ENCODE data around the gene ELFN1.

Gene ELFN1

DNA sequence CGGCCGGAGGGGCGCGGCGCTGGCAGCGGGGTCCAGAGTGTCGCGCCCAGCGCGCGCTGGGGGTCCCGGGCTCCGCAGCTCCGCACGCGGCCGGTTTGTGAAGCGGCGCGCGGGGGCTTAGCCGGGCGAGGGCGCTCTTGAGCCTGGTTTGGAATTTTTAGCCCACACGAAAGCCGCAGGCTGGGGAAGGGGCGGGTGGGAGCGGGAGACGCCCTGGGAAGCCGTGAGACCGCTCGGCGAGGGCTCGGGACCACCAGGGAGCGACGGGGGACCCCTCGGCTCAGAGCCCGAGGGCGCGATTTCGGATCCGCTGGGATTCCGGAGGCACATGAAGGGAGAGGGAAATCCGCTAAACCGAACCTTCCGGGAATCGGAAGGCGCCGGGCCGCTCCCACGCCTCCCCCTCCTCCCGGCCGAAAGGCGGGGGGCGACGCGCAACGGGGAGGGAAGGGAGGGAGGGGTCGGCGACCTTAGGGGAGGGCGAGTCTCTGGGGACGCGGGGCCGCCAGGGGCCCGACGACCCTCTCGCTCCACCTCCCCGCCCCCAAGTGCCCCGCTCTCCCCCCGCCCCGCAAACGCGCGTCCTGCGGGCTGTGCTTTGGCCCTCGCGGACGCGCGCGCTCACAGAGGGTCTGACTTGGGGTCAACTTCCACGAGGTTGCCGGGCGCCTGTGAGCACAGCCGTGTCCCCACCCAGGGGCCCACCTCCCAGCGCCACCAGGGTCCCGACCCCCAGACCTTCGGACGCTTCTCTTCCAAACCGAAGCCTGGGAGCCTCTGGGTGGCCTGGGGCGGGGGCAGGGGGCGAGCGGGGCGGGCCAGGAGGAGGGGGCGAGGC lies 5.1 kb upstream of the ELFN1 start:
- no peak for FAIRE-seq

DNA sequence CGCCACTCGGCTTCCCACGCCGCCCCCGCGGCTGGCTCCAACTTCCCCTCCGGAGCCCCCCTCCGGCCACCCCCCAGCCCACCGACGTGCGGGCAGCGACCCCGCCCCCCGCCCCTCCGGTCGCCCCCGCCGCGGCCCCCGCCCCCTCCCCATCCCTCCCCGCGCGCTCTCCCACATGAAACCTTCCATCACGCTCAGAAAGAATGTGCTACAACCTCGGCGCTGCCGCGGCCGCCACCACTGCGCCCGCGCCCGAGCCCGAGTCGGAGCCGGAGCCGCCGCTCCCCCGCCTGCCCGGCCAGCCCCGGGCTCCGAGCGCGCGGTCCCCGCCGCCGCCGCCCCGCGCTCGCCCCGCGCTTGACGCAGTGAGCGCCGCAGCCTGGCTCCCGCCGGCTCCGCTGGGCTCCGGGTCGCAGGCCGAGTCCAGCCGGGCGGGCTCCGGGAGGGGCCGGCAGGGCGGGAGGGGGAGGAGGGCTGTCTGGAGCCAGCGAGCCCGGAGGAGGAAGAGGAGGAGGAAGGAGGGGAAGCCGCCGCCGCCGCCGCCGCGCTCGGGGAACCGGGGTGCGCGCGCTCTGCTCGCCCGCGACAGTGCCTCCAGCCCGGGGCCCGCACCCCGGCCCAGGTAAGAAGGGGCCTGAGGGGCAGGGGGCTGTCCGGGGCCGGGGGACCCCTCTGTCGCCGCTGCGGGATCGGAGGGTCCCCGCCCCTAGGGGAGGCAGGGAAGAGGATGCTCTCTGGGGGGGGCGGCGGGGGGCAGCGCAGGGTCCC lies 4.3 kb upstream of the ELFN1 start:
- FAIRE-seq, result no peak

DNA sequence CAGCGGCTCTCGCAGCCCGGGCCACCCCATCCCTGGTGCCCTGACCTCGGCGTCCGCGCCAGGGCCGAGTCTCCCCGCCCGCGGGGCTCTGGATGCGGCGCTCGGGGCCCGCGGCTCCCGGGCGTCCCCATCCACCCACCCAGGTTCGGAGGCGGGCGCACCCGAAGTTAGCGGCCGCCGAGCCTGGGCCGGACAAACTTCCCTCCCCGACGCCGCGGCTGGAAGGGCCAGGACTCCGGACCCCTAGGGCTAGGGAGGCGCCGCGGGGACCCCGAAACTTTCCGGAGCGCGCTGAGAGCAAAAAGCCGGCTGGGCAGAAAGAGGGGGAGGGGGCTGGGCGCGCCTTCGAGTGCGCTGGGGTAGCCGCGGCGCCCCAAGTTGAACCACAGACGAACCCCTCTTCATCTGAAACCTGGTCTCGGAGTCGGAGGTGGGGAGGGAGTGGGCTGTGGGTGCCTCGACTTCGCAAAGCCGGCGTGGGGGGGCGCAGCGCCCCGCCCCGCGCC lies 3.7 kb upstream of the ELFN1 start:
- FAIRE-seq, result no peak

DNA sequence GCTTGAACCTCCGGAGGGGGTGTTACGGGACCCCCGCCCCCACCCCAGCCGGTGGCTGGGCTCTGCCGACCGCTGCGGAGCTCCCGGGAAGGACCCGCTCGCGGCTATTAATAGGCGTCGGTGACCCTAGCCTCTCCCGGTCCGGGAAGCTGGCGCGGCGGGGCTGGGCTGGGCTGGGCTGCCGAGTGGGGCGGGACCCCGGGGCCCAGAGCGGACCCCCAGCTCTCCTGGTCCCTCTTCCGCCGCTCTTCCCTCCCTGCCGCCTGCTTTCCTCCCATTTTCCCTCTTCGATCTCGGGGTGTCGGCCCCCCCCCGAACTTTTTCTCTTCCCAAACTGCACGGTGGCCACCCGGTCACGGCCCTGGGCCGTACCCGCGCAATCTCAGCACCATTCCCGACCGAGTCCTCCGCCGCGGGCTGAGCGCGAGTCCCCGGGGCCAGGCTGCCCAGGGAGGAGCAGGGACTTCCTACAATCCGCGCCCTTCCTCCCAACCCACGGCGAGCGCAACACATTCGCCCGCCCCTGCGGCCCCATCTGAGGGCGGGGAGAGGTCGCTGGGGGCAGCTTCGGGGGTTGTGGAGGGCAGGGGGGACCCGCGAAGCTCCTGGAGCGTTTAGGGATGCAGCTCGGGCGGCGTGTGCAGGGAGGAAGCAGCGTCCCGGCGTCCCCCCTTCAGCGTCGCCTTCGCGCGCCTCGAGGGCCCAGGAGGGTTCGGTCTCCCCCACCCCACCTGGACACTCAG lies 3.1 kb upstream of the ELFN1 start:
- no peak for FAIRE-seq

DNA sequence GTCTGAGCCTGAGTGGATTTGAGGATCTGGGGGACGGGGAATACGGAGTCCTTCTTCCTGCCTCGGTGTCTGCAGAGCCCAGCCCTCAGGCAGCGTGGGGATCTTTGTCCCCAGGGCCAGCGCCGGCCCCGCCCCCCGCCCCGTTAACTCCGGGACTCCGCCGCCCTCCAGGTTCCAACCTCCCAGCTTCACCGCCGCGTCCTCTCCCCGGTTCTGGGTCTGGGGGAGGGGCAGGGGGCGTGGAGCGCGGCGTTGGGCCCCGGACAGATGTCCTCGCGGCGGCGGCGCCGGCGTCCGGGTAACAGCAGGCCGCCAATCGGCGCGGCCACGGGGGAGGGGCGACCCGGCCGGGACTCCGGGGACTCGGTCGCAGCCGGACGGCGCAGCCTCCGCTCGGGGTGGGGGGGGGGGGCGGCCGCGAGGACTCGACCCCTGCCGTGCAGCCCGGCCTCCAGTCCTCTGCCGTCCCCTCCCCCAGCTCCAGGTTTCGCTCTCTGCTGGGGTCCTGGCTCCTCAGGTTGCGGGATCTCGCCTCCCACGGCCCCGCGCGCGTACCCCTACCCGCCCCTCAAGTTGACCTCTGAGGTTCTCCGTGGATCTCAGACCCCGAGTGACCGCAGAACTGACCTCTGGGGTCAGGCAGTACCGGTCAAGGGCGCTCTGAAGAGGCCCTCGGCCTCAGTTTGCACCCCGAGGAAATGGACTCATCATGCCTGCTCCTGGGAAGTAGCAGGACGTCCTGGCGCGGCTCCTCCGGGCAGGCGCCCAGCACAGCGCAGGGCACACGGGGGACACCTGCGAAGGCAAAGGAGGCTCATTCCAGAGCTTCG lies 2.3 kb upstream of the ELFN1 start:
- FAIRE-seq, result no peak

DNA sequence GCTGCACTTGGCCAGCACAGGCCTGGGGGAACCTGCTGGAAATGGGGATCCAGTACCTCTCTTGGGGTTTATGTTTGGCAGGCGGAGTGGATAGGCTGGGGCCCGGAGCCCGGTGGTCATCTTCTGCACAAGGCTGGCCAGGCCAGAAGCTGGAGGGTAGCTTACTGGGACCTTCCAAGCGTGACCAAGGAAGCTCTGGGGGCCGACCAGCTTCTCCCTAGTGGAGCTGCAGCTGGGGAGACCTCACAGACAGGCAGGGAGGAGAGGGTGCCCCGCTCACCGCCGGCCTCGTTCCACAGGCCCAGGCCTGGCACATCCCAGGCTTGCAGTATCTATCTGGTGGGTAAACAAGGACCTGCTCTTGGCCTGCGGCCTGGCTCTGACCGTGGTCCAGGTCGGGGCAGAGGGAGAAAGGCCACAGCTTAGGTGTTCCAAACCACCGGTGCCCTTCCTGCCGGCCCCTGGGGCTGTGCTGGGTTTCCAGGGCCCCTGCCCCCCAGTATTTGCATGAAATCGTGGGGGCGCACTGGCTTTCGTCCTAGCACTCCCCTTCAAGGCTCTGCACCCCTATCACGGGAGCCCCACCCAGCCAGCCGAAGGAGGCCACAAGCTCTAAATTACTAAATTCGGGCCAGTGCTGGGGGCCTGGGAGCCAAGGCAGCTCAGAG lies 1.5 kb upstream of the ELFN1 start:
- no peak for FAIRE-seq

DNA sequence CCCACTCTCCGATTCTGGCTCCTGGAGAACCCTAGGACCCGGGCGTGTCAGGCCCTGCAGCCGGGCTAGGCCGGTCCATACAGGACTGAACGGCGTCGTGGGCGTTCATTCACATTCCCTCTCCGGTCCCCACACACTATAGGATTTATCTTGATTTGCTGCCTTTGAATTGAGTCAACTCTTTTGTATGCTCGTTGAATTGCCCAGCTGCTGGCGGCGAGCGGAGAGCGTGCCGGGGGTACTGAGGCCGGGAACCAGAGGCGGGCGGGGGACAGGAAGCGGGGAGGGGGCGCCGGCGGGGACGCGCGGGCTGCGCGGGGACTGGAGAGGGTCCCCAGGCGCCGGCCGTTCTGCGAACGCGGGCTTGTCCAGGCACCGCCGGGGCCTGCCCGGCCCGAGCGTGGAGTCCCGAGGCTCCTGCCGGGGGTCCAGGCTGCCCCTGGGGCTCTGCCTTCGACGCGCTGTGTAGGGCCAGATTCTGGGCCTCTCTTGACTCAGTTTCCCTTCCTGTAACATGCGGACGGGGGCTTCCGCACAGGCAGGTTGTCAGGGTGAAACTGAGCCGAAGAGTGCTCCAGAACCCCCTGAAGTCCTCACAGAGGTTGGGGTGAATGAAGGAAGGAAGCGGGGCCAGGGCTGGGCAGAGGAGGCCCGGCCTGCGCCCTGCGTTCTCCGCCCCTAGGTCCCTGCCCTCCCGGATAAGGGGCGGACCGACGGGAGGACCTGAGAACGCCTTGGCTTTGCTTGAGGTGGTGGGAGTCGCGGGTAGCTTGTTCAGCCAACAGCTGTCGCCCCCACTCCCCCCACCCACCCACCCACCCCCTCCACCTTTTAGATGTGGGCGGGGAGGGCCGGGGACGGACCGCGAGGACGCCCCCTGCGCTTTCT lies 769 bp upstream of the ELFN1 start:
- no peak for FAIRE-seq

DNA sequence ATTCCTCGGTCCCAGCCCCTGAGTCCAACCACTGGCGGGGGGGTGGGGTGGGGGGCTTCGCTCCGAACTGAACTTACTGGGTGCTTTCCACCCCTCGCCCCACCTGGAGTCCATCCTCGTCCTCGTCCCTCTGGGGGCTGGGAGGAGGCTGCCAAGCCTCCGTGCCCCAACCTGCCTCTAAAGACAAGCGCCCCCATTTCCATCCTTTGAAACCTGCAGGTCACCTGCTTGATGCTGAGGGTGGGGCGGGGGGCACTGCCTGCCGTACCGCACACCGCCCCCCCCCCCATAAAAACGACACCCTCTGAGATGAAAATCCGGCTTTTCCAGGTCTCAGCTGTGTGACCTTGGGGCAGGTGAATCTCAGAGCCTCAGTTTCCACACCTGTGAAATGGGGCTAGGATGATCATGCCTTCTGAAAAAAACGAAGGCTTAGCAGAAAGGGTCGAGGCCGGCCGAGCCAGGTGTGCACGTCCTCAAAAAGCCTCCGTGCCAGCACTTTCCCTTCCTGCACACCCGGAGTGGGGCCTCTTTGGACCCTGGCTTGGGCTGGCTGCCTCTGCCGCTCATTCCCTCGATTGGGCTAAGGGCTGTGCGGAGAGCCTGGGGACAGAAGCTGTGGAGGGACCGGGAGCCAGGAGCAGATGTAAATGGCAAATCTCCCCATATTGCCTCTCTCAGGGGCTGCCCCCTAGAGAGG lies 967 bp downstream of the ELFN1 start:
- no peak for FAIRE-seq

DNA sequence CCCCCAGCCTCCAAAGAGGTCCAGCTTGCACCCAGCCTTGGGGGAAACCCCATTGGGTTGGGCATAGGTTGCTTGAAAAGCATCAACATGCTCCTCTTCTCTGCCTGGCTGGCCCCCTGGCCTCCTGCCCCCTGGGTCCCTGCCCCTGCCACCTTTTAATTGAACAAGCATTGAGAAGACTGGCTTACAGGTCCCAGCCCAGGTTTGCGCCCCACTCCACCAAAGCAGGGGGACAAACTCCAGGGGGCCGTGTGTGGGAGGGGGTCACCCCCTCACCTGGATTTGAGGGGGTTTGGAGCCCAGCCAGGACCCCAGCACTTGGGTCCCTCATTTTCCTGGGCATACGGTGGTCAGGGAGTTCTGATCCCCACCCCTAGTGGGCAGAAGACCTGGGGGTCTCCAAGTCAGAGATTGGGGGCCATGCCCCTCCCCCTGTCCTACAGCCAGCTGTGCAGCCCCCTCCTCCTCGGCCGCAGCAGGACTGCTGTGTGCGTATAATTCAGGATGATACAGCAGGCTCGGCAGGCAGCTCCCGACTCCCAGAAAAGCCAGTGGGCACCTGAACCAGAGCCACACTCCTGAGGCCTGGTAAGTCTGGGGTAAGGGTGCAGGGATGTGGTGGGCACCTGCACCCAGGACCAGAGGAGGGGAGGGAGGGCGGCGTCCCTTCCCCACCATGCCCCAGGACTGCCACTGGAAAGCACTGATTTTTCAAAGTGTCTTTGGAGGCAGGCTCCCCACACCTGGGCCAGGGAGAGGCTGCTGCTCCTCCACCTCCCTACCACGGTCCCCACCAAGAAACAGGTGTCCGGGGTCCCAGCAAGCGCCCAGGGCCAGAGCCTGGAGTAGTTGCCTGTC lies 1.7 kb downstream of the ELFN1 start:
- FAIRE-seq, result no peak

DNA sequence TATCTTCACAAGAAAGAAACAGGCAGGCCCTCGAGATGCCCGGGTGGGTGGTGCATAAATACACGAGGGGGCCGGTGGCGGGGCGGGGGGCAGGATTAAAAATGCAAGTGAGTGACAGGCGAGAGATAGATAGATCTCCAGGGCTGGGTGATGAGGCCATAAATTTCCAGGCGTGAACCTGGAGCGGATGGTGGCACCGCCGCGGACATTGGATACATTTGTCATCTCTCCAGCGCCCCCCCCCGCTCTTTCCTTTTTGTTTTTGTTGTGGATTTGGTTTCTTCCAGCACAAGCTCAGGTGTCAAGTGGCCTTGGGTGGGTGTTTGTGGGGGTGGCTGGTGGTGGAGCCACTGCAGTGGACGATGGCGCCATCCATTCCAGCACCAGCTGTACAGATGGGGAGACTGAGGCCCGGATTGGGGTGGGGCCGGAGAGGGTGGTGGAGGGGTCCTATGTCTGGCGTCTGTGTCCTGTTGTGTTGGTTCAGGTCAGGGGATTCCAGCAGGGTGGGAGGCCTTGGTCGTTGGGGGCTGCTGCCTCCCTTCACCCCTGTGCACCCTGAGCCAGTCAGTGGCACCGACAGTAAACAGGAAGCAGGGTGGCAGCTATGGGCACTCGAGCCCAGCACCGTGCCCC lies 2.9 kb downstream of the ELFN1 start:
- no peak for FAIRE-seq

DNA sequence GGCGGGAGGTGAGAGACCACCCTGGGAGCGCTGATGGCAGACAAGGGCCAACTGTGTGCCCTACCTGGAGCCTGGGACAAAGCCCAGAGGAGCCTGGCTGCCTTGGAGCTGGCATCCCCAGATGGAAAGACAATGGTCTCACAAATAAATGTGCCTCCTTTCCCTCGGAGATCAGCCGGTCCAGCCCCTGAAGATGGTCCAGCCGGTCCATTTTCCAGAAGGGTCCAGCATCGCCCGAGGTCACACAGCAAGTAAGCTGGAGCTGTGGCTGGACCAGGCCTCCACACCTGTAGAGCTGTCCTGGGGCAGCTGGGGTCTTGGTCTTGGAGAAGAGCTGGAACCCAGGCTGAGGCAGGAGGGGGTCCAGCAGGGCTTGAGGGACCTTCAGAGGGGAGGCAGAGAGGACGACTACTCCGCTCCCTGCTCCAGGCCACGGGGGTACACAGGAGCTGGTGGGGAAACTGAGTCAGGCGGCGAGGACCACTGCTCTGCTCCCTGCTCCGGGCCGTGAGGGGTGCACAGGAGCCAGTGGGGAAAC lies 3.6 kb downstream of the ELFN1 start:
- no peak for FAIRE-seq

DNA sequence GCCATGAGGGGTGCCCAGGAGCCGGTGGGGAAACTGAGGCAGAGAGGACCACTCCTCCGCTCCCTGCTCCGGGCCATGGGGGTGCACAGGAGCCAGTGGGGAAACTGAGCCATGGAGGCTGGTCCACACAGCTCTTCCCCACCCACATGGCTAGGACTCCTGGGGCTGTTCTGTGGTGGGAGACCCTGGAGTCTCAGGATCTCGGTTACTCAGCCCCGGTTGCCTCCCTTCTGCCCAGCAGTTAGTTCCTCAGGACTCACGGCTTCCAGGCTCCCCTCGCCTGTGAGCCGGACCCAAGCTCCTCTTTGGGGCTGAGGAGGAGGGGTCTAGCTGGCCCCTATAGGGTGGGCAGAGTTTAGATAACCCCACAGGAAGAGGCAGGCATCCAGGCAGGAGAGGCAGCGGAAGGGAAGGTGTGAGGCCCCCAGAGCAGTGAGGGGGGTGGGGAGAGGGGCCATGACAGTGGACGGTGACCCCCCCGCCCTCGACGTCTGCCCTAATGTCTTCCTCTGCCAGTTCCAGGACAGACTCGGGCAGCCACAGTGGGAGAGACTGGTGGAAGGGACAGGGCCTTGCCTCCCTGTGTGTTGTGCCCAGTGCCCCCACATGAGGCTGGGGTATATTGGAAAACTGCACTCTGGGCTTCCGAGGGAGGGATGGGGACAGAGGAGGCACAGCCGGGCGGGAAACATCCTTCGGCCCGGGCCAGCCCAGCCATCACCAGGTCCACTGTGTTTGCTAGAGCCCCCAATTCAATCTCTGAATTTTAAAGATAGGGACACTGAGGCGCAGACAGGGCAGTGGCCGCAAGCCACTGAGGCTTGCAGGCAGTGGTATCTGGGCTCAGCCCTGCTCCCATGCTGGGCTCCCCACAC lies 4.3 kb downstream of the ELFN1 start:
- no peak for FAIRE-seq

DNA sequence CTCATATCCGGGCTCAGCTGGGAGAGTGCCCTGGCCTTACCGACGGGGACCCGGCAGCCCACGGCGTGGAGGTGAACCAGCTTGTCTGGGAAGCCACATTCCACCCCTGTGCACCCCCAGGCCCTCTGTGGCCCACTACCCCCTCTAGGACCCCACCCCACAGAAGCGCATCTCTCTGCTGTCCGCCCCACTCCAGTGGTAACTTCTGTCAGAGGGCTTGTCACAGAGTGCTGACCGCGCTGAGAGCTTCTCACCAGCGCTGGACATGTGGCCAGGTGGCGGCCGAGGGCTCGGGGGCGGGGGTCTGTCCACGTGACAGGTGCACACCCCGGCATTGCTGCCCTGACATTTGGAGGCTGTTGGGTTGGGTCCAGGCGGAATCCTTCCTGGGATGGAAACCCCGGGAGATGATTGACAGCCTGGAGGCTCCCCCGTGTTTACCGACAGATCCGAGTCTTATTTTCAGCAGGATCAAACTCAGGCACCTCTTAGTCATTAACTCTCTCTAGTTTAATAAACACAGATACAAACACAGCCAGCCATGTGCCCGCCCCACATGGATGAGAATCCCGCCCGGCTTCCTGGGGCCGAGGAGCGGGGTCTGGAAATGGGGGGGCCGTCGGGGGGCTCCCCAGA lies 5.1 kb downstream of the ELFN1 start:
- no peak for FAIRE-seq

DNA sequence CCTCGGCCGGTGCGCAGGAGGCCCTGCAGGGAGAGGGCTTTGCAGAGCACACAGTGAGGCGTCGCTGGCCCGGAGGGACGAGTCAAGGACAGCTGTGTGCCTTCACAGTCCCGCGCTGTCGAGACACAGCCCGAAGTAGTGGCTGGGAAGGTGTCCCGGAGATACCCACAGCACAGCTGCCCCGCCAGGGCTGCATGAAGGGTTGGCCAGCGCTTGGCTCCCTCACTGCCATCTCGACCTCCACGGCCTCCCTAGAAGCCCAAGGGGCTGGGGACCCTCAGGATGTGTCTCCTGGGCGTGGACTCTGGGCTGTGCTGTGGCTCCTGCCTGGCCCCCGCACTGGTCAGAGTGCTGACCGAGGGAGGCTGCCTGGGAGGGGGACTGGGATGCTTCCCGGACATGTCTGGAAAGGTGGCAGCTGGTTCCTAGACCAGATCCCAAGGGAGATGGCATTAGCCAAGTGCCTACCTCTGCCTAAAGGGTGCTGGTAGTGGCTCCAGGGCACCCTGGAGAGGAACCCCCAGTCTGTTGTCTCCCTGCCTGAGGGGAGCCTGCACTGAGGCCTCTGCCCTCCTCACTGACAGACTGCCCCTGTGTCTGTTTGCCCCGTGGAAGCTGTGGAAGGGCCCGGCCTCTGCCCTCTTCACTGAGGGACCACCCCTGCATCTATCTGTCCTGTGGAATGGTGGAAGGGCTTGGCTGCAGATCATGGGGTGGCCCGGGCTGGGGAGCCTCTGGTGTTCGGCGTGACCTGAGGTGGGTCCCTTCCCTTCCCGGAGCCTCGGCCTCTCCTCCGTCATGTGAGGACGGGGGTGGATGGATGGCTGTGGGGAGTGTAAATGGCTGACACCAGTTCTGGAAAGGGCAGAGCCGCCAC lies 5.8 kb downstream of the ELFN1 start:
- no peak for FAIRE-seq

DNA sequence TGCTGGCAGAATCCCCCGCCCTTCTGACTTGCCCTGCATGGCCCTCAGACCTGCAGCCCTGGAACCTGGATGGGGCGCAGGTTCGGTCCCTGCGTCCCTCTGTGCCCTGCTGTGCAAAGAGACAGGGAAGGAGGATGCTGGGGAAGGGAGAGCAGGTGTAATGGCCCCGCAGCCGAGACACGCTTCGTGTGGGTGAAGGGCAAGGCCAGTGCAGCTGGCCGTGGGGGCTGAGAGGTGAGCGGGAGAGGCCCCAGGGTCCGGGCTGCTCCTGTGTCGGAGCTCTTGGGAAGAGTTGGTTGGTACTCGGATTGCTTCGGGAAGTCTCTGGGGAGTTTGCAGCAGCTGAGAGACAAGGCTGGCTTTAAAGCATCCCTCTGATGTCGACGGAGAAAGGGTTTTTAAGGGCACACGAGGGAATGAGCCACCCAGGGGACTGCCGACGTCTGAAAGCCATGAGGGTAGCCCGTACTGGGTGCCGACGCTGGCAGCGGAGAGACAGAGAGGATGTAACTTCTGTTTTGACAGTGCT lies 6.5 kb downstream of the ELFN1 start:
- FAIRE-seq, result no peak
